Breast epithelium (tissue), 4 donors: ENCODE results near the gene PRR20B. TPM values are rescaled to one million over a fixed set of nuclear protein-coding genes. Genes with fewer than 3 reads are reported as not detected.
"Not testable (repeated sequence)": the region's sequence is repeated elsewhere in the genome, so short reads cannot be mapped to it uniquely, and the experiment has no call there.

ENCODE experiments used
- DNase-seq, 2 donors: peaks; one replicate each; pipeline ENCODE4 v3.0.0-alpha.2; 2019; ENCODE audit warnings: low spot score in 2 of 2
- H3K27ac ChIP-seq, 2 donors: fragments of 200-600 bp; sonication (generic) in 1 of 2; one replicate each; pipeline ENCODE4 v1.5.1; 2016 to 2019; ENCODE audit warnings: mild to moderate bottlenecking in 1 of 2
- H3K27me3 ChIP-seq, 2 donors: fragments of 200-600 bp; sonication (generic) in 1 of 2; one replicate each; pipeline versions ENCODE4 v1.5.1 to v1.6.0; 2017 to 2019; ENCODE audit warnings: control low read depth in 1 of 2, mild to moderate bottlenecking in 1 of 2
- H3K36me3 ChIP-seq: fragments of 200-600 bp; one replicate; pipeline ENCODE4 v1.5.1; 2019
- H3K4me1 ChIP-seq, 2 donors: fragments of 200-600 bp; sonication (generic); one replicate each; pipeline ENCODE4 v1.5.1; 2016 to 2019; ENCODE audit warnings: control low read depth in 1 of 2
- H3K4me3 ChIP-seq, 3 donors: fragments of 200-600 bp; sonication (generic); 1 replicate in 2 of 3; 2 replicates in 1 of 3; pipeline ENCODE4 v1.5.1; 2016 to 2019; ENCODE audit warnings: mild to moderate bottlenecking in 3 of 3, moderate library complexity in 2 of 3
- H3K9me3 ChIP-seq, 2 donors: fragments of 200-600 bp; sonication (generic) in 1 of 2; one replicate each; pipeline ENCODE4 v1.5.1; 2016 to 2019; ENCODE audit warnings: control low read depth in 1 of 2
- CTCF ChIP-seq, 3 donors: fragments of 450-650 bp; IDR thresholded peaks; one replicate each; pipeline ENCODE4 v1.5.1; 2016 to 2017; ENCODE audit warnings: antibody characterized with exemption in 3 of 3, mild to moderate bottlenecking in 3 of 3, moderate library complexity in 3 of 3
- POLR2A ChIP-seq: fragments of 450-650 bp; IDR thresholded peaks from one replicate; pipeline ENCODE4 v1.6.1; 2016; ENCODE audit warnings: antibody characterized with exemption, mild to moderate bottlenecking, moderate library complexity
- POLR2AphosphoS5 ChIP-seq, 3 donors: sonication (generic); formaldehyde crosslinking; IDR thresholded peaks; one replicate each; pipeline ENCODE4 v1.6.1; 2017; ENCODE audit warnings: antibody characterized with exemption in 3 of 3
- intact Hi-C: fragments of 100-400 bp; cut with DNase I; formaldehyde crosslinking; loops from one replicate; pipeline ENCODE4 v1.15.1; 2023; ENCODE audit warnings: low total_unique reads
- total RNA-seq, 3 donors: library from RNA; depleted of rRNA; stranded (reverse); fragments of >200 nt; gene quantifications; one replicate each; pipeline ENCODE4 v1.1.0, GENCODE V29; 2016

PRR20B gene
- total RNA-seq = not detected

GRCh38 chr13:57147188-57147587 lies at the start of gene PRR20B:
Gene PRR20B, plus strand, starts transcription at chr13:57147488. Its CDS starts 387 bp downstream, at chr13:57147875.
- H3K4me3 ChIP-seq, H3K9me3 ChIP-seq, H3K4me1 ChIP-seq, intact Hi-C loops, DNase-seq, H3K27ac ChIP-seq, H3K27me3 ChIP-seq, H3K36me3 ChIP-seq: not testable (repeated sequence)

DNA sequence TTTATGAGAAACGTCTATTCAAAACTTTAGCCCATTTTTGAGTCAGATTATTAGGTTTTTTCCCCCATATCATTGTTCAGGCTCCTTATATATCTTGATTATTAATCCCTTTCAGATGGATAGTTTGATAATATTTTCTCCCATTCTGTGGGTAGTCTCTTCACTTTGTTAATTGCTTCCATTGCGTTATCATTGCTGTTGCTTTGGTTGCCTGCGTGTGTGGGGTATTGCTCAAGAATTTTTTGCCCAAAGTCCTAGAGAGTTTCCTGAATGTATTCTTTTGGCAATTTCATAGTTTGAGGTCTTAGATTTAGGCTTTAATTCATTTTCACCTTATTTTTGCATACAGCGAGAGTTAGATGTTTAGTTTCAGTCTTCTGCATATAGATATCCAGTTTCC lies 32.3 kb upstream of the PRR20B start:
- intact Hi-C loops = no loop called here
- no peak overlapping the region for H3K4me3 ChIP-seq
- no peaks in the 10 kb centered on the region for H3K4me1 ChIP-seq
- peaks cover 0 to 4% of the 10 kb centered on the region in 2 donors for H3K9me3 ChIP-seq
- H3K27me3 ChIP-seq = no peaks in the 10 kb centered on the region
- TF ChIP-seq CTCF (IDR thresholded peaks at IDR 0.05) = no peak
- no peak for TF ChIP-seq POLR2AphosphoS5 (IDR thresholded peaks at IDR 0.05)
- TF ChIP-seq POLR2A = no peak
- H3K27ac ChIP-seq = no peak overlapping the region
- DNase-seq = no peak
- H3K36me3 ChIP-seq = no peaks in the 10 kb centered on the region

DNA sequence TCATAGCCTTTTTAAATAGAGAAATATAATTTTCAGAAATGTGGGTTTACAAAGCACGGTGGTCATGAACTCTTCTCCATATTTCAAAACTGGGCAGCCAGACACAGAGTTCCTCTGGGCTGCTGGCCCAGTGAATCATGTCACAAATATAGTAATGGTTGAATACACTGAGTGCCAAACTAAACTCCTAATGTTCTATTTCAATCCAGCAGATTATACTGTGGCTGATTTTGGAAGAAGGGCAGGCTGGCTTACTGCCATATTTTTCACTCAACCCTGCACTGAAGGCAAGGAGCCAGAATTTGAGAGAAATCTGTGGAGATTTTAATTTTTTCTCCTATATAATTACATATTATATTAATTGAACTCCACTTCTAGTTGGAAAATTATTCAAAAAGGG lies 23.6 kb upstream of the PRR20B start:
- no peak overlapping the region for H3K4me3 ChIP-seq
- intact Hi-C loops = no loop called here
- TF ChIP-seq CTCF (IDR thresholded peaks at IDR 0.05) (no peak), POLR2AphosphoS5 (IDR thresholded peaks at IDR 0.05) (no peak), POLR2A (no peak)
- no peak overlapping the region for H3K27ac ChIP-seq
- H3K9me3 ChIP-seq = no peaks in the 10 kb centered on the region
- H3K4me1 ChIP-seq = no peaks in the 10 kb centered on the region
- DNase-seq = no peak
- H3K27me3 ChIP-seq = no peaks in the 10 kb centered on the region
- no peaks in the 10 kb centered on the region for H3K36me3 ChIP-seq

- H3K27me3 ChIP-seq = no peaks in the 10 kb centered on the region
- no peaks in the 10 kb centered on the region for H3K9me3 ChIP-seq
- TF ChIP-seq POLR2AphosphoS5 (IDR thresholded peaks at IDR 0.05) (no peak), POLR2A (no peak), CTCF (IDR thresholded peaks at IDR 0.05) (no peak)
- no peak for DNase-seq
- H3K36me3 ChIP-seq = no peaks in the 10 kb centered on the region
- no peak overlapping the region for H3K27ac ChIP-seq
- no peak overlapping the region for H3K4me3 ChIP-seq
- intact Hi-C loops = no loop called here
- H3K4me1 ChIP-seq = no peaks in the 10 kb centered on the region
Measured at GRCh38 chr13:57128909-57129308, 18.4 kb upstream of the PRR20B start.

GRCh38 chr13:57136093-57136492 lies 11.2 kb upstream of the PRR20B start:
- TF ChIP-seq POLR2A = no peak
- no peak for TF ChIP-seq CTCF (IDR thresholded peaks at IDR 0.05)
- no peak for TF ChIP-seq POLR2AphosphoS5 (IDR thresholded peaks at IDR 0.05)
- H3K4me3 ChIP-seq = no peak overlapping the region
- H3K36me3 ChIP-seq = peaks cover 5% of the 10 kb centered on the region
- H3K27ac ChIP-seq = no peak overlapping the region
- no peaks in the 10 kb centered on the region for H3K4me1 ChIP-seq
- no peaks in the 10 kb centered on the region for H3K27me3 ChIP-seq
- no peak for DNase-seq
- H3K9me3 ChIP-seq = no peaks in the 10 kb centered on the region
- intact Hi-C loops = no loop called here

DNA sequence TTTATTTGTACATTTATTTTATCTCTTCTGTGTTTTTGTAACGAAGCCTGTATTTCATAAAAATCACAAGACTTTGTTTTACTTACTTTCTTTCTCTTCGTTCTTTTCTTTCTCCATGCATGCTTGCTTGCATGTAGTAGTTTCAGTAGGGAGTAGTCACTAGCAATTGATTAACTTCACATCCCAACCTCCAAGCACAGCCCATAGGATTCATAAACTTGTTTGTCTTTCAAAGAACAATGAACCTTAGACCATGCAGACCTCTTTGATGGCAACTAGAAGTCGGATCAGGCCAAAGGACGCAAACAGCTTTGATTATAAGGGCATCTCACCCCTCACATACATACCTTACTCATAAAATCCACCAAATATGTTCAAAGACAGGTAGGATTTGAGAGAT lies 9.7 kb upstream of the PRR20B start:
- TF ChIP-seq POLR2AphosphoS5 (IDR thresholded peaks at IDR 0.05) (no peak), POLR2A (no peak), CTCF (IDR thresholded peaks at IDR 0.05) (no peak)
- DNase-seq = no peak
- no peaks in the 10 kb centered on the region for H3K27me3 ChIP-seq
- H3K4me3 ChIP-seq = no peak overlapping the region
- no peaks in the 10 kb centered on the region for H3K9me3 ChIP-seq
- H3K27ac ChIP-seq = no peak overlapping the region
- peaks cover 5% of the 10 kb centered on the region for H3K36me3 ChIP-seq
- no peaks in the 10 kb centered on the region for H3K4me1 ChIP-seq
- intact Hi-C loops = no loop called here
